Loucy (cell line): ENCODE results near the gene MYO5C.

Experiments
- H2AFZ ChIP-seq: fragments of 200-600 bp; sonication (generic); 2 replicates; pipeline ENCODE4 v1.6.0; 2016; ENCODE audit warnings: antibody characterized with exemption, mild to moderate bottlenecking, low read length, moderate library complexity
- H3F3A ChIP-seq: fragments of 200-600 bp; 2 replicates; pipeline ENCODE4 v1.6.0; 2016; ENCODE audit warnings: antibody characterized with exemption, low read depth, mild to moderate bottlenecking
- H3K27me3 ChIP-seq: fragments of 200-600 bp; sonication (generic); 2 replicates; pipeline ENCODE4 v1.6.1; 2014; ENCODE audit warnings: low read length, mild to moderate bottlenecking; ENCODE audit not compliant: insufficient read depth, poor library complexity, severe bottlenecking
- H3K36me3 ChIP-seq: fragments of 200-600 bp; sonication (generic); 2 replicates; pipeline ENCODE4 v1.6.1; 2016; ENCODE audit warnings: low read length; ENCODE audit not compliant: insufficient read depth
- H3K4me1 ChIP-seq: fragments of 200-600 bp; sonication (generic); 2 replicates; pipeline ENCODE4 v1.5.1; 2014; ENCODE audit warnings: low read length, mild to moderate bottlenecking; ENCODE audit not compliant: insufficient read depth, poor library complexity, severe bottlenecking
- H3K4me2 ChIP-seq: fragments of 200-600 bp; sonication (generic); 2 replicates; pipeline ENCODE4 v1.6.0; 2014; ENCODE audit warnings: antibody characterized with exemption, low read length, low read depth, mild to moderate bottlenecking; ENCODE audit not compliant: poor library complexity, severe bottlenecking
- H3K4me3 ChIP-seq: fragments of 200-600 bp; sonication (generic); 2 replicates; pipeline ENCODE4 v1.5.1; 2014; ENCODE audit warnings: low read length, mild to moderate bottlenecking, mixed read lengths; ENCODE audit not compliant: poor library complexity, severe bottlenecking
- H3K79me2 ChIP-seq: fragments of 200-600 bp; sonication (generic); 2 replicates; pipeline ENCODE4 v1.6.1; 2014; ENCODE audit warnings: low read length; ENCODE audit not compliant: insufficient read depth
- H3K9ac ChIP-seq: fragments of 200-600 bp; sonication (generic); 2 replicates; pipeline ENCODE4 v1.6.0; 2014; ENCODE audit warnings: mild to moderate bottlenecking, low read depth, low read length, moderate library complexity; ENCODE audit not compliant: poor library complexity, severe bottlenecking
- H3K9me2 ChIP-seq: fragments of 200-600 bp; sonication (generic); replicated peaks from 2 replicates; pipeline ENCODE4 v1.6.1; 2016; ENCODE audit warnings: low read depth, low read length, mixed read lengths
- H3K9me3 ChIP-seq: fragments of 200-600 bp; sonication (generic); 2 replicates; pipeline ENCODE4 v1.6.1; 2014; ENCODE audit warnings: mild to moderate bottlenecking, antibody characterized with exemption, low read length, low read depth; ENCODE audit not compliant: insufficient read depth
- H4K20me1 ChIP-seq: fragments of 200-600 bp; sonication (generic); 2 replicates; pipeline ENCODE4 v1.6.0; 2014; ENCODE audit warnings: antibody characterized with exemption, low read length, mild to moderate bottlenecking; ENCODE audit not compliant: insufficient read depth, poor library complexity, severe bottlenecking
- EZH2phosphoT487 ChIP-seq: fragments of 200-600 bp; IDR thresholded peaks from 2 replicates; pipeline ENCODE4 v1.6.1; 2018; ENCODE audit warnings: antibody characterized with exemption, mild to moderate bottlenecking, moderate library complexity, borderline replicate concordance
- TF ChIP-seq, protein P1 (sequence below): fragments of 200-600 bp; sonication (generic); conservative IDR thresholded peaks from 2 replicates; pipeline ENCODE4 v1.5.1; 2014; ENCODE audit warnings: mild to moderate bottlenecking, antibody characterized with exemption, low read length

MYO5C gene

DNA sequence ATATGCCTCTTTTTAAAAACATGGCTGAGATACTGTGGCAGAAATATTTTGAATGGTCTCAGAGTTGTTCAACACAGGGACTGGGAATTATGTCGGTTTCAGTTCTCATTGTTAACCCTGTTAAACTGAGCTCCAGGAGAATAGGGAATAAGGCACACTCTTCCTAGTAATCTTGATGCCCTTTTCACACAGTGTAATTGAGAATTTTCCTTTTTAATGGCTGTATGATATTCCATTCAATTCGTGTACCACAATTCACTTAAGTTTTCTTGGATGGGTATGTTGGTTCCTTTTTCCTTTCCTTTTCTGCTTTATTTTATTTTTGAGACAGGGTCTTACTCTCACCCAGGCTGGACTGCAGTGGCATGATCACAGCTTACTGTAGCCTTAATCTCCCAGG, 149.3 kb downstream of the MYO5C start:
- no peaks in the 10 kb centered on the region for H3K79me2 ChIP-seq
- H3K27me3 ChIP-seq, result no peaks in the 10 kb centered on the region
- no peaks in the 10 kb centered on the region for H4K20me1 ChIP-seq
- no peaks in the 10 kb centered on the region for H3F3A ChIP-seq
- no peak for TF ChIP-seq EZH2phosphoT487
- TF ChIP-seq, protein P1, sequence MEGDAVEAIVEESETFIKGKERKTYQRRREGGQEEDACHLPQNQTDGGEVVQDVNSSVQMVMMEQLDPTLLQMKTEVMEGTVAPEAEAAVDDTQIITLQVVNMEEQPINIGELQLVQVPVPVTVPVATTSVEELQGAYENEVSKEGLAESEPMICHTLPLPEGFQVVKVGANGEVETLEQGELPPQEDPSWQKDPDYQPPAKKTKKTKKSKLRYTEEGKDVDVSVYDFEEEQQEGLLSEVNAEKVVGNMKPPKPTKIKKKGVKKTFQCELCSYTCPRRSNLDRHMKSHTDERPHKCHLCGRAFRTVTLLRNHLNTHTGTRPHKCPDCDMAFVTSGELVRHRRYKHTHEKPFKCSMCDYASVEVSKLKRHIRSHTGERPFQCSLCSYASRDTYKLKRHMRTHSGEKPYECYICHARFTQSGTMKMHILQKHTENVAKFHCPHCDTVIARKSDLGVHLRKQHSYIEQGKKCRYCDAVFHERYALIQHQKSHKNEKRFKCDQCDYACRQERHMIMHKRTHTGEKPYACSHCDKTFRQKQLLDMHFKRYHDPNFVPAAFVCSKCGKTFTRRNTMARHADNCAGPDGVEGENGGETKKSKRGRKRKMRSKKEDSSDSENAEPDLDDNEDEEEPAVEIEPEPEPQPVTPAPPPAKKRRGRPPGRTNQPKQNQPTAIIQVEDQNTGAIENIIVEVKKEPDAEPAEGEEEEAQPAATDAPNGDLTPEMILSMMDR, result no peak
- H3K9me3 ChIP-seq, result 0 out of 2 replicates have a peak, but pooled peaks cover 3% of the 10 kb centered on the region
- peaks cover 65% of the 10 kb centered on the region for H3K36me3 ChIP-seq
- H3K9ac ChIP-seq, result no peak overlapping the region
- H3K4me3 ChIP-seq, result no peak overlapping the region
- H3K4me2 ChIP-seq, result no peak overlapping the region
- no peaks in the 10 kb centered on the region for H3K9me2 ChIP-seq
- H2AFZ ChIP-seq, result no peak overlapping the region
- H3K4me1 ChIP-seq, result no peaks in the 10 kb centered on the region

GRCh38 chr15:52144656-52145178, 150.9 kb downstream of the MYO5C start:
- Histone ChIP-seq H3K36me3 (peaks cover 64% of the 10 kb centered on the region), H3K9me3 (0 out of 2 replicates have a peak, but pooled peaks cover 3% of the 10 kb centered on the region), H4K20me1 (no peaks in the 10 kb centered on the region), H3K79me2 (no peaks in the 10 kb centered on the region), H3K4me2 (no peak overlapping the region), H3K4me1 (no peaks in the 10 kb centered on the region), H2AFZ (no peak overlapping the region), H3K9ac (no peak overlapping the region), H3K9me2 (no peaks in the 10 kb centered on the region), H3F3A (no peaks in the 10 kb centered on the region), H3K27me3 (no peaks in the 10 kb centered on the region), H3K4me3 (no peak overlapping the region)
- no peak for TF ChIP-seq EZH2phosphoT487
- TF ChIP-seq, protein P1, result no peak

GRCh38 chr15:52143873-52144272, 151.7 kb downstream of the MYO5C start:
- TF ChIP-seq, protein P1, result no peak
- no peak for TF ChIP-seq EZH2phosphoT487

More at GRCh38 chr15:52143873-52144272, 151.7 kb downstream of the MYO5C start:
- Histone ChIP-seq H3K9me3 (0 out of 2 replicates have a peak, but pooled peaks cover 3% of the 10 kb centered on the region), H3K4me2 (no peak overlapping the region), H3K36me3 (peaks cover 55% of the 10 kb centered on the region), H2AFZ (no peak overlapping the region), H4K20me1 (no peaks in the 10 kb centered on the region), H3K9me2 (no peaks in the 10 kb centered on the region), H3K9ac (no peak overlapping the region), H3K4me1 (no peaks in the 10 kb centered on the region), H3K4me3 (no peak overlapping the region), H3K27me3 (no peaks in the 10 kb centered on the region), H3F3A (no peaks in the 10 kb centered on the region), H3K79me2 (no peaks in the 10 kb centered on the region)
